K562 (cell line): ENCODE measurements around the gene GLDC.

Experiments used
- ADNP ChIP-seq: fragments of 200-800 bp; sonication (Bioruptor generic); IDR thresholded peaks from 2 replicates; pipeline ENCODE4 v1.6.1; 2016; ENCODE audit warnings: missing genetic modification characterization, missing compliant biosample characterization
- ELK1 ChIP-seq: sonication (generic); formaldehyde crosslinking; IDR thresholded peaks from 2 replicates; pipeline ENCODE4 v1.8.1; 2022; ENCODE audit warnings: missing genetic modification reagents
- FOXK2 ChIP-seq, 2 experiments: fragments of 450-650 bp; IDR thresholded peaks in 1 of 2; conservative IDR thresholded peaks in 1 of 2; 2 replicates each; pipeline ENCODE4 v1.6.1; 2016; ENCODE audit warnings: low read depth in 2 of 2, mild to moderate bottlenecking in 1 of 2
- NFRKB ChIP-seq: fragments of 450-650 bp; IDR thresholded peaks from 2 replicates; pipeline ENCODE4 v1.6.1; 2016; ENCODE audit warnings: low read depth
- PKNOX1 ChIP-seq: fragments of 450-650 bp; IDR thresholded peaks from 2 replicates; pipeline ENCODE4 v1.6.1; 2016
- RBM14 ChIP-seq: fragments of 200-400 bp; formaldehyde crosslinking; IDR thresholded peaks from 2 replicates; pipeline ENCODE4 v1.6.1; 2018; ENCODE audit warnings: low read depth, mild to moderate bottlenecking, low read length, moderate library complexity, borderline replicate concordance; ENCODE audit not compliant: insufficient read depth
- SMAD3 ChIP-seq: fragments of 450-650 bp; formaldehyde crosslinking; conservative IDR thresholded peaks from 2 replicates; pipeline ENCODE4 v1.4.0; 2020; ENCODE audit warnings: mild to moderate bottlenecking
- SPI1 ChIP-seq: IDR thresholded peaks from 2 replicates; pipeline ENCODE4 v1.6.1; 2011; ENCODE audit warnings: low read depth, low read length, control low read depth, borderline replicate concordance
- TSHZ1 ChIP-seq: fragments of 250-450 bp; sonication (Bioruptor Pico); IDR thresholded peaks from 2 replicates; pipeline ENCODE4 v1.4.0; 2020; ENCODE audit warnings: mild to moderate bottlenecking, moderate library complexity

GRCh38 chr9:6552498-6553121 lies 92.9 kb downstream of the GLDC start:
- TF ChIP-seq FOXK2 (conservative IDR thresholded peaks at IDR 0.05 in 1 of 2, IDR thresholded peaks at IDR 0.05 in 1 of 2; ENCODE audit: low read depth in 2 of 2) (no peak), NFRKB (no peak), SPI1 (no peak), ADNP (tag) (no peak), RBM14 (no peak), ELK1 (CRISPR knock-in tag) (no peak), PKNOX1 (no peak), TSHZ1 (CRISPR knock-in tag) (no peak), SMAD3 (CRISPR knock-in tag) (no peak)
